GM08714 (cell line): ENCODE results near the gene GP5.

Experiments used
- H3K4me3 ChIP-seq: fragments of 200-500 bp; sonication (Bioruptor generic); 2 replicates; pipeline ENCODE4 v1.5.1; 2014; ENCODE audit warnings: mild to moderate bottlenecking, low read length, inconsistent platforms
- ZNF274 ChIP-seq: IDR thresholded peaks from 2 replicates; pipeline ENCODE4 v1.6.1; 2012; ENCODE audit warnings: mild to moderate bottlenecking, low read depth, low read length

Gene GP5

GRCh38 chr3:194357681-194358080, 41.4 kb downstream of the GP5 start:
- no peak overlapping the region for H3K4me3 ChIP-seq
- no peak for TF ChIP-seq ZNF274

DNA sequence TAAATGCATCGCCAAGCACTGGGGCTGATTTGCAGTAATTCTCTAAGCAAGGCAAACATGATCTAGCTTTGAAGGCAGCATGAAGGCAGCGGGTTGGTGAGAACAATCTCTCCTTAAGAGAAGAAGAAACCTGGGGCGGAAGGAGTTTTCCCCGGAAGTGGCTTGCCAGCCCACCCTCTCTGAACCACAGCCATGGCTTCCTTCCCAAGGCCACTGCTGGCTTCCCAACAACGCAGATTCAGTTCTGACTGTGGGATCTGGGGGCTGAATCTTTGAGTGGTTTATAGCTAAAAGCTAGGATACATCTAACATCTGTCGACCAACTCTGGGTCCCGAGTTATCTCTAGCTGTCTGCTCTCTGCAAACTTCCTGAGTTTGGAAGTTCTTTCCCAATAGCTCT, 43.7 kb downstream of the GP5 start:
- H3K4me3 ChIP-seq: no peak overlapping the region
- no peak for TF ChIP-seq ZNF274

DNA sequence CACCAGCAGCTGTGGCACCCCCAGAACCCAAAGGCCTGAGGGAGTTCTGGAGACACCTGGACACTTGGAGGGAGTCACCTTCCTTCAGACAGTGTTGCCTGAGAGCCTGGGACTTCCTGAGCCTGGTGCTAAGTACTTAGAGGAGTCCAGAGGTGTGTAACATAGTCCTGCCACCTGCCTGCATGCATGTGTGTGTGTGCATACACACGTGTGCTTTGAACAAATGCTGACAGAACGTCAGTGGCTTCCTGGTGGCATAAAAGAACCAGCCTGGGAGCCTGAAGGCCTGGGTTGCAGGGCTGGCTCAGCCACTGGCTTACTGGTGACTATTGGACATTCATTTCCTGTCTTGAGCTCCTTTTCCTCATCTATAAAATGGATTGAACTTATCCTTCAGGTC, 44.8 kb downstream of the GP5 start:
- TF ChIP-seq ZNF274: no peak
- no peak overlapping the region for H3K4me3 ChIP-seq

DNA sequence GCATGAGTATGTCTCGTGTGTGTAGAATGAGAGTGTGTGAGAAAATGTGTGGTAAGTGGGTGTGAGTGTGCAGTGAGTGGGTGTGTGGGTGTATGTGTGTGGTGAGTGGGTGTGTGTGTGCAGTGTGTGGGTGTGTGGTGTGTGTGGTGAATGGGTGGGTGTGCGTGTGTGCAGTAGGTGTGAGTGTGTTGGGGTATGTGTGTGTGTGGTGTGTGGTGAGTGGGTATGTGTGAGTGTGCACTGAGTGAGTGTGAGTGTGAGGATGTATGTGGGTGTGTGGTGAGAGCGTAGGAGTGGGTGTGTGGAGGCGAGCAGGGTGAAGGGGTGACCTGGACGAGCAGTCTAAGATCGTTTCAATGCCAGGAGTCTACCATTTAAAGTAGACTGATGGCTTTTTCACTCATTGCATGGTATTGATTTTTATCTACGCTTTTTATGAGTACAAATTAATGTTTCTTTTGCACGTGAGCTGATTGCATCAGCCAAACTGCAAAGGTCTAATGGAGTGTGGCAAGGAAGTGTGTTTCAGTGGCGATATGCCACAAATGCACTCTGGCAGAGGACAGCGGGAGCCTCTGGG, 46.3 kb downstream of the GP5 start:
- no peak for TF ChIP-seq ZNF274
- H3K4me3 ChIP-seq: no peak overlapping the region

- TF ChIP-seq ZNF274: no peak
- H3K4me3 ChIP-seq: no peak overlapping the region
Measured at GRCh38 chr3:194351952-194352536, 47.0 kb downstream of the GP5 start.

GRCh38 chr3:194351080-194351672, 47.9 kb downstream of the GP5 start, which contains the start of gene CPN2:
Gene CPN2 (minus strand): TSS chr3:194351328. CDS start chr3:194342702, 8,626 bp downstream.
- no peak for TF ChIP-seq ZNF274
- H3K4me3 ChIP-seq: no peak within 1 kb of the TSS

DNA sequence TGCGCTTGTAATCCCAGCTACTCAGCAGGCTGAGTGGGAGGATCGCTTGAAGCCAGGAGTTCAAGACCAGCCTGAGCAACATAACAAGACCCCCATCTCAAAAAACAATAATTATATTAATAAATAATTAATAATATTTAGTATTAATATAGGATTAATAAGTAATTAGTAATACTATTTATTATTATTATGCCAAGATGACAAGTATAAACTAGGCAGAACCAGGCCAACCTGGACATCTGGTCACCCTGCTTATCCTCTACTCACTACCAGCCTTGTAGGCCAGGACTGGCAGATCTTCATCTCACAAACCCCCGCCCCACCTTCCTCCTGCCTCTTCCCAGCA, 48.4 kb downstream of the GP5 start:
- no peak overlapping the region for H3K4me3 ChIP-seq

DNA sequence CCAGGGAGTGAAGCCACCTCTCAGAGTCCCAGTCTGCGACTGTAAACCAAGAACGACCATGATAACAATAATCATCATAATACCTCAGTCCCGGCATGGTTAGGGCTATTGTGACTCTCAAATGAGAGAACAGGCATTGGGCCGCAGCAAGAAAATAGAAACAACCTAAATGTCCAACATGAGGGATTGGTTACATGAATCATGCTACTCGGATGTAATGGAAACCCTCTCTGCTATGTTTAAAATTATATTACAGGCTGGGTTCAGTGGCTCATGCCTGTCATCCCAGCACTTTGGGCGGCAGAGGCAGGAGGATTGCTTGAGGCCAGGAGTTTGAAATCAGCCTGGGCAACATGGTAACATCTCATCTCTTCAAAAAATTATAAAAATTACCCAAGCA, 50.7 kb downstream of the GP5 start:
- no peak overlapping the region for H3K4me3 ChIP-seq
- no peak for TF ChIP-seq ZNF274

More for the DNA sequence above, 48.4 kb downstream of the GP5 start:
- TF ChIP-seq ZNF274: no peak

- no peak for TF ChIP-seq ZNF274
- H3K4me3 ChIP-seq: no peak overlapping the region
Measured at GRCh38 chr3:194346621-194347020, 52.4 kb downstream of the GP5 start.

DNA sequence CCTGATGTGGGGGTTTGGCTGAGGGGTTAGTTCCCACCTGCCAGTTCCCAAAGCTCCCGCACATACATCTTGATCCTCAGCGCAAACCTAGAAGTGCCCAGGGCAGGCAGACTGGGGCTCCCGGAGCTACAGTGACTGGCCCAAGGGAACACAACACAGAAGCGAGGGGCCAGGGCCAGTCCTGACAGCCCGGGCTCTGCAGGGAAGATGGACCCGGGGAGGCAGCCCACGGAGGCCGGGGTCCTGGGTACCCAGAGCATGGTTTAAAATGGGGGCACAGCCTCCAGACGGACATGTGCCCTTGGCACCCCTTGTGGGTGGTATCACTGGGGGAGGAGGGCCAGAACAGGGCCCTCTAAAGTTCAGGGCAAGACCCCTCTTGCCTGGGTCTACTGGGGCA, 53.0 kb downstream of the GP5 start:
- no peak for TF ChIP-seq ZNF274
- no peak overlapping the region for H3K4me3 ChIP-seq
